SU-DHL-6 (cell line): ENCODE data around the gene PGF.

ENCODE experiments used
- H2AFZ ChIP-seq: fragments of 200-600 bp; sonication (generic); 2 replicates; pipeline ENCODE4 v1.6.1; 2014; ENCODE audit warnings: low read depth, mild to moderate bottlenecking, moderate library complexity, mixed read lengths, antibody characterized with exemption, low read length; ENCODE audit not compliant: severe bottlenecking
- H3F3A ChIP-seq: fragments of 200-600 bp; shearing (Covaris generic); 2 replicates; pipeline ENCODE4 v1.6.0; 2016; ENCODE audit warnings: antibody characterized with exemption, mild to moderate bottlenecking; ENCODE audit not compliant: insufficient read depth
- H3K27ac ChIP-seq: fragments of 200-600 bp; sonication (generic); 2 replicates; pipeline ENCODE4 v1.5.1; 2016; ENCODE audit warnings: low read depth, mild to moderate bottlenecking, low read length, moderate library complexity, mixed read lengths
- H3K27me3 ChIP-seq: fragments of 200-600 bp; sonication (generic), shearing (Covaris generic); 2 replicates; pipeline ENCODE4 v1.6.0; 2014; ENCODE audit warnings: mild to moderate bottlenecking, low read length
- H3K36me3 ChIP-seq: fragments of 200-600 bp; sonication (generic); 2 replicates; pipeline ENCODE4 v1.6.1; 2014; ENCODE audit warnings: mild to moderate bottlenecking, low read length, mixed read lengths
- H3K4me2 ChIP-seq: fragments of 300-600, 200-600 bp; shearing (Covaris generic), sonication (generic); 2 replicates; pipeline ENCODE4 v1.6.0; 2014; ENCODE audit warnings: low read length, low read depth, mild to moderate bottlenecking; ENCODE audit not compliant: poor library complexity, severe bottlenecking
- H3K4me3 ChIP-seq: fragments of 200-600 bp; sonication (generic); 2 replicates; pipeline ENCODE4 v1.5.1; 2014; ENCODE audit warnings: antibody characterized with exemption, low read length, mild to moderate bottlenecking, mixed read lengths; ENCODE audit not compliant: insufficient read depth, poor library complexity, severe bottlenecking
- H3K79me2 ChIP-seq: fragments of 200-600 bp; sonication (generic); 2 replicates; pipeline ENCODE4 v1.6.1; 2014; ENCODE audit warnings: mild to moderate bottlenecking, low read length, moderate library complexity; ENCODE audit not compliant: insufficient read depth
- H3K9ac ChIP-seq: fragments of 200-600 bp; sonication (generic); 2 replicates; pipeline ENCODE4 v1.7.0; 2014; ENCODE audit warnings: mild to moderate bottlenecking, low read length
- H3K9me2 ChIP-seq: fragments of 200-600 bp; sonication (generic); replicated peaks from 2 replicates; pipeline ENCODE4 v1.6.1; 2014; ENCODE audit warnings: low read length; ENCODE audit not compliant: insufficient read depth
- H3K9me3 ChIP-seq: fragments of 200-600 bp; sonication (generic); 2 replicates; pipeline ENCODE4 v1.6.1; 2014; ENCODE audit warnings: low read length, mixed read lengths; ENCODE audit not compliant: insufficient read depth
- H4K20me1 ChIP-seq: fragments of 200-600 bp; sonication (generic); 2 replicates; pipeline ENCODE4 v1.6.1; 2014; ENCODE audit warnings: low read depth, mild to moderate bottlenecking, antibody characterized with exemption, low read length, moderate library complexity, mixed read lengths
- EZH2phosphoT487 ChIP-seq: fragments of 200-600 bp; sonication (generic), shearing (Covaris generic); conservative IDR thresholded peaks from 2 replicates; pipeline ENCODE4 v1.6.1; 2018; ENCODE audit warnings: mild to moderate bottlenecking, antibody characterized with exemption, low read length, moderate library complexity, mixed read lengths
- TF ChIP-seq, protein P1 (sequence below): fragments of 200-600 bp; sonication (generic); IDR thresholded peaks from one replicate; pipeline ENCODE4 v1.5.1; 2017; ENCODE audit warnings: antibody characterized with exemption, mild to moderate bottlenecking, low read length, moderate library complexity; ENCODE audit not compliant: insufficient read depth, poor library complexity, severe bottlenecking

The PGF gene

DNA sequence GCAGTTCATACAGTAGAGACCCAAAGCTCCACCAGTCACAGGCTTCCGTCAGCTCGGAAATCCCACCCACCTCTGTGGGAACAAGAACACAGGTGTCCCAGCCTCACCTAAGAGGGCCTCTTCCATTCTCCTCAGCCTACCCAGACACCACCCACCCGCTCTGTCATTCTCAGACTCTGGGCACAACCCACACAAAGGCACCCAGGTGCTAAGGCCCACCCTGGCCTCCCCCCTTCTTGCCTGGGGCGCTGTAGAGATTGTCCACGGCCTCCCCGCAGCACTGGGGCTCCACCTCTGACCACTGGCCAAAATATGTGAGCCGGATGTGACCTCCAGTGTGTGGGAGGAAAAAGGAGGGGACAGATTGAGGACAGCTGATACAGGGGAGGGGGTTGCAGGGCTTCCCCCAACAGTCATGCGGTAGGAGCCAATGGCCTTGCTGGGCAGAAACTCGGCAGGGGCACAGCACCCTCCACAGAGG, 46.5 kb downstream of the PGF start:
- Histone ChIP-seq H3K9me2 (no peaks in the 10 kb centered on the region), H3K27ac (no peak overlapping the region), H3K79me2 (no peaks in the 10 kb centered on the region), H2AFZ (no peak overlapping the region), H3K27me3 (no peaks in the 10 kb centered on the region), H3K9ac (no peak overlapping the region), H3K36me3 (no peaks in the 10 kb centered on the region), H3K4me3 (no peak overlapping the region), H3K9me3 (no peaks in the 10 kb centered on the region), H4K20me1 (no peaks in the 10 kb centered on the region), H3K4me2 (no peak overlapping the region), H3F3A (peaks cover 13% of the 10 kb centered on the region; the same call in 1 of the 2 replicates)
- TF ChIP-seq EZH2phosphoT487, result no peak
- TF ChIP-seq, protein P1, sequence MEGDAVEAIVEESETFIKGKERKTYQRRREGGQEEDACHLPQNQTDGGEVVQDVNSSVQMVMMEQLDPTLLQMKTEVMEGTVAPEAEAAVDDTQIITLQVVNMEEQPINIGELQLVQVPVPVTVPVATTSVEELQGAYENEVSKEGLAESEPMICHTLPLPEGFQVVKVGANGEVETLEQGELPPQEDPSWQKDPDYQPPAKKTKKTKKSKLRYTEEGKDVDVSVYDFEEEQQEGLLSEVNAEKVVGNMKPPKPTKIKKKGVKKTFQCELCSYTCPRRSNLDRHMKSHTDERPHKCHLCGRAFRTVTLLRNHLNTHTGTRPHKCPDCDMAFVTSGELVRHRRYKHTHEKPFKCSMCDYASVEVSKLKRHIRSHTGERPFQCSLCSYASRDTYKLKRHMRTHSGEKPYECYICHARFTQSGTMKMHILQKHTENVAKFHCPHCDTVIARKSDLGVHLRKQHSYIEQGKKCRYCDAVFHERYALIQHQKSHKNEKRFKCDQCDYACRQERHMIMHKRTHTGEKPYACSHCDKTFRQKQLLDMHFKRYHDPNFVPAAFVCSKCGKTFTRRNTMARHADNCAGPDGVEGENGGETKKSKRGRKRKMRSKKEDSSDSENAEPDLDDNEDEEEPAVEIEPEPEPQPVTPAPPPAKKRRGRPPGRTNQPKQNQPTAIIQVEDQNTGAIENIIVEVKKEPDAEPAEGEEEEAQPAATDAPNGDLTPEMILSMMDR, result no peak

DNA sequence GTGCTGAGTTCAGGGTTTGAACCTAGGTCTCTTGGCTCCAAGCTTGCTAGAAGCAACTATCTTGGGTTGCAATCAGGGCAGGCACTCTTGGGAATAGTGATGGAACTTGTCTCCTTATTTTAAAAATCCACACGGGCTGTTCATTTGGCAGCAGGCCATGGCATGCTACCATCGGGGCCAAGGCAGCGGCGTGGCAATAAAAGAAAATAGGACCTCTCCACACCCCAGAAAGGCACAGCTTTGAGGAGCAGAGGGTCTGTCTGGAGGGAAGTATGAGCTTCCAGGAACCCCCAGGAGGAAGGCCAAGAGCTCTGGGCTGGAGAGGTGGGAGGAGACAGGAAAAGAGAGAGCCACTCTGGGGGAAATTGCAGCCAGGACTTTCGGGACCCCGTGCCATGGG, 47.7 kb downstream of the PGF start:
- H4K20me1 ChIP-seq, result no peaks in the 10 kb centered on the region

GRCh38 chr14:74906925-74907521, 48.4 kb downstream of the PGF start:
- Histone ChIP-seq H3K27me3 (no peaks in the 10 kb centered on the region), H3K79me2 (no peaks in the 10 kb centered on the region), H3K4me3 (no peak overlapping the region), H3K36me3 (no peaks in the 10 kb centered on the region), H3F3A (peaks cover 17% of the 10 kb centered on the region; the same call in 1 of the 2 replicates), H3K9me3 (no peaks in the 10 kb centered on the region), H3K27ac (no peak overlapping the region), H2AFZ (no peak overlapping the region), H3K9ac (no peak overlapping the region), H4K20me1 (no peaks in the 10 kb centered on the region), H3K4me2 (no peak overlapping the region), H3K9me2 (no peaks in the 10 kb centered on the region)
- TF ChIP-seq, protein P1, result peak; percentile 9
- TF ChIP-seq EZH2phosphoT487, result no peak

More for the DNA sequence above, 47.7 kb downstream of the PGF start:
- Histone ChIP-seq H3K4me3 (no peak overlapping the region), H3F3A (peaks cover 17% of the 10 kb centered on the region; the same call in 1 of the 2 replicates), H2AFZ (no peak overlapping the region), H3K36me3 (no peaks in the 10 kb centered on the region), H3K79me2 (no peaks in the 10 kb centered on the region), H3K9ac (no peak overlapping the region), H3K27me3 (no peaks in the 10 kb centered on the region), H3K9me2 (no peaks in the 10 kb centered on the region), H3K4me2 (no peak overlapping the region), H3K9me3 (no peaks in the 10 kb centered on the region), H3K27ac (no peak overlapping the region)
- TF ChIP-seq EZH2phosphoT487, result no peak
- TF ChIP-seq, protein P1, result no peak
